H1 (cell line): ENCODE measurements around the gene OLFML2B. TPM values are rescaled to one million over a fixed set of nuclear protein-coding genes. Genes with fewer than 3 reads are reported as not detected.
"Not testable (repeated sequence)": the region's sequence is repeated elsewhere in the genome, so short reads cannot be mapped to it uniquely, and the experiment has no call there.

Experiments
- CTCF ChIA-PET: fragments of 300-600 bp; sonication (Branson Sonifier 250); formaldehyde crosslinking; loops from one replicate; lab custom pipeline; 2021; ENCODE audit not compliant: partially characterized antibody; lab: Charles Lee
- POLR2A ChIA-PET: fragments of 300-600 bp; sonication (Branson Sonifier 250); formaldehyde crosslinking; loops from one replicate; lab custom pipeline; 2021; ENCODE audit warnings: inconsistent platforms; ENCODE audit not compliant: partially characterized antibody; lab: Charles Lee
- DNase-seq, 2 experiments: peaks; one replicate each; pipeline versions ENCODE4 v3.0.0 to v3.0.0-alpha.2; 2010 to 2022; ENCODE audit warnings: low spot score in 2 of 2, low read depth in 1 of 2, mixed read lengths in 1 of 2
- FAIRE-seq: peaks from 2 replicates; lab custom pipeline; 2011; peaks lifted over from hg19 to GRCh38; lab: Jason Lieb, UNC
- H2AFZ ChIP-seq: 2 replicates; pipeline ENCODE4 v1.8.1; 2012; ENCODE audit warnings: low read length, inconsistent platforms
- H2AK5ac ChIP-seq: 2 replicates; pipeline ENCODE4 v1.6.1; 2013; ENCODE audit warnings: low read depth, low read length
- H2BK120ac ChIP-seq: replicated peaks from 2 replicates; pipeline ENCODE3; 2013; ENCODE audit warnings: low read depth, low read length, inconsistent platforms
- H2BK12ac ChIP-seq: 2 replicates; pipeline ENCODE4 v1.6.1; 2013; ENCODE audit warnings: low read depth, low read length
- H2BK15ac ChIP-seq: 2 replicates; pipeline ENCODE4 v1.6.1; 2013; ENCODE audit warnings: low read length
- H2BK20ac ChIP-seq: 2 replicates; pipeline ENCODE4 v1.6.1; 2013; ENCODE audit warnings: low read length
- H2BK5ac ChIP-seq: 2 replicates; pipeline ENCODE4 v1.6.1; 2013; ENCODE audit warnings: low read depth, low read length
- H3K14ac ChIP-seq: 2 replicates; pipeline ENCODE4 v1.6.1; 2013; ENCODE audit warnings: inconsistent platforms; ENCODE audit not compliant: insufficient read length
- H3K18ac ChIP-seq: 2 replicates; pipeline ENCODE4 v1.6.1; 2013; ENCODE audit warnings: low read length; ENCODE audit errors: extremely low read depth
- H3K23ac ChIP-seq: 2 replicates; pipeline ENCODE4 v1.6.1; 2013; ENCODE audit warnings: inconsistent platforms; ENCODE audit not compliant: insufficient read length
- H3K23me2 ChIP-seq: 2 replicates; pipeline ENCODE4 v1.6.1; 2013; ENCODE audit warnings: low read depth, low read length
- H3K27ac ChIP-seq: 2 replicates; pipeline ENCODE4 v1.6.1; 2011; ENCODE audit warnings: low read depth, low read length, inconsistent platforms
- H3K27me3 ChIP-seq, 4 experiments: replicated peaks in 1 of 4; 1 replicate in 1 of 4; 2 replicates in 3 of 4; pipeline versions ENCODE4 v1.6.1 to v1.8.1; 2011 to 2013; ENCODE audit warnings: low read length in 3 of 4, mild to moderate bottlenecking in 3 of 4, inconsistent platforms in 2 of 4, mixed read lengths in 2 of 4, moderate library complexity in 1 of 4; ENCODE audit not compliant: control insufficient read depth in 3 of 4, insufficient read depth in 3 of 4; ENCODE audit errors: extremely low read depth in 1 of 4
- H3K36me3 ChIP-seq, 4 experiments: 2 replicates each; pipeline versions ENCODE4 v1.6.1 to v1.8.1; 2011 to 2013; ENCODE audit warnings: mild to moderate bottlenecking in 4 of 4, low read length in 3 of 4, moderate library complexity in 2 of 4, control low read depth in 1 of 4, inconsistent platforms in 1 of 4; ENCODE audit not compliant: insufficient read depth in 4 of 4, control insufficient read depth in 2 of 4
- H3K4ac ChIP-seq: replicated peaks from 2 replicates; pipeline ENCODE3; 2013; ENCODE audit warnings: low read length, low read depth, mixed read lengths, inconsistent platforms; ENCODE audit not compliant: insufficient read length
- H3K4me1 ChIP-seq, 4 experiments: replicated peaks in 1 of 4; 1 replicate in 1 of 4; 2 replicates in 3 of 4; pipeline versions ENCODE4 v1.6.1 to v1.8.1; 2011 to 2013; ENCODE audit warnings: low read length in 3 of 4, inconsistent platforms in 2 of 4, mixed read lengths in 1 of 4; ENCODE audit not compliant: insufficient read depth in 4 of 4, control insufficient read depth in 3 of 4
- H3K4me2 ChIP-seq, 2 experiments: 2 replicates each; pipeline versions ENCODE4 v1.6.1 to v1.8.1; 2011 to 2013; ENCODE audit warnings: low read depth in 2 of 2, low read length in 2 of 2, control low read depth in 1 of 2, inconsistent platforms in 1 of 2, mild to moderate bottlenecking in 1 of 2; ENCODE audit not compliant: insufficient read depth in 1 of 2
- H3K4me3 ChIP-seq, 4 experiments: fragments of 200-600, 300-600 bp in 1 of 4; sonication (generic), shearing (Covaris generic), sonication (Bioruptor Twin) in 1 of 4; 2 replicates each; pipeline versions ENCODE4 v1.5.1 to v1.8.1; 2011 to 2016; ENCODE audit warnings: low read length in 4 of 4, low read depth in 3 of 4, control low read depth in 2 of 4, inconsistent platforms in 2 of 4, mild to moderate bottlenecking in 2 of 4, mixed read lengths in 1 of 4, moderate library complexity in 1 of 4; ENCODE audit not compliant: insufficient read depth in 2 of 4; ENCODE audit errors: extremely low read depth in 1 of 4
- H3K56ac ChIP-seq: replicated peaks from 2 replicates; pipeline ENCODE3; 2013; ENCODE audit warnings: low read depth, mild to moderate bottlenecking, mixed read lengths, low read length, inconsistent platforms; ENCODE audit not compliant: insufficient read length
- H3K79me1 ChIP-seq: 2 replicates; pipeline ENCODE4 v1.6.1; 2013; ENCODE audit warnings: low read depth, low read length, control low read depth
- H3K79me2 ChIP-seq, 2 experiments: 2 replicates each; pipeline versions ENCODE4 v1.6.1 to v1.8.1; 2012 to 2013; ENCODE audit warnings: low read length in 2 of 2, mild to moderate bottlenecking in 2 of 2, inconsistent platforms in 1 of 2; ENCODE audit not compliant: insufficient read depth in 2 of 2, control insufficient read depth in 1 of 2
- H3K9ac ChIP-seq, 4 experiments: replicated peaks in 1 of 4; 1 replicate in 1 of 4; 2 replicates in 3 of 4; pipeline versions ENCODE4 v1.6.1 to v1.8.1; 2011 to 2013; ENCODE audit warnings: low read depth in 3 of 4, low read length in 3 of 4, control low read depth in 2 of 4, mild to moderate bottlenecking in 2 of 4, moderate library complexity in 2 of 4, inconsistent platforms in 1 of 4; ENCODE audit errors: extremely low read depth in 1 of 4
- H3K9me3 ChIP-seq, 2 experiments: 2 replicates each; pipeline versions ENCODE4 v1.6.1 to v1.8.1; 2012 to 2013; ENCODE audit warnings: mild to moderate bottlenecking in 2 of 2, moderate library complexity in 2 of 2, control low read depth in 1 of 2, inconsistent platforms in 1 of 2, low read depth in 1 of 2, low read length in 1 of 2, mixed read lengths in 1 of 2; ENCODE audit not compliant: insufficient read depth in 2 of 2
- H4K20me1 ChIP-seq, 2 experiments: replicated peaks in 1 of 2; 2 replicates each; pipeline versions ENCODE3 to v1.8.1; 2011 to 2013; ENCODE audit warnings: inconsistent platforms in 2 of 2, low read length in 2 of 2, mild to moderate bottlenecking in 1 of 2; ENCODE audit not compliant: insufficient read depth in 2 of 2, control insufficient read depth in 1 of 2
- H4K5ac ChIP-seq: 2 replicates; pipeline ENCODE4 v1.6.1; 2013; ENCODE audit warnings: low read length, low read depth, mixed read lengths, inconsistent platforms; ENCODE audit not compliant: insufficient read length
- H4K8ac ChIP-seq: 2 replicates; pipeline ENCODE4 v1.8.0; 2013; ENCODE audit warnings: mild to moderate bottlenecking, moderate library complexity, low read length, inconsistent platforms; ENCODE audit not compliant: insufficient read depth; ENCODE audit errors: extremely low read depth
- H4K91ac ChIP-seq: replicated peaks from 2 replicates; pipeline ENCODE3; 2013; ENCODE audit warnings: low read length, mixed read lengths, inconsistent platforms; ENCODE audit not compliant: insufficient read length
- WGBS, 2 experiments: shearing (Covaris generic) in 1 of 2; methylation state at CpG; one replicate each; pipeline versions ENCODE4 v1.1.6 to v1.1.7; 2013 to 2015; ENCODE audit warnings: low lambda C conversion rate in 2 of 2, mixed read lengths in 2 of 2, inconsistent platforms in 1 of 2, low coverage in 1 of 2, missing lambda C conversion rate in 1 of 2; ENCODE audit not compliant: insufficient replicate concordance in 2 of 2, insufficient coverage in 1 of 2, insufficient read length in 1 of 2; ENCODE audit errors: extremely low coverage in 1 of 2, missing lambda C conversion rate in 1 of 2; 5-methylcytosine and 5-hydroxymethylcytosine counted together
- polyA plus RNA-seq, 7 experiments: library from polyadenylated mRNA; depleted of rRNA in 3 of 7; stranded (reverse) in 5 of 7; unstranded in 2 of 7; fragments of >200 nt in 5 of 7; fragments of 200-250 nt in 2 of 7; gene quantifications; 1 replicate in 5 of 7; 2 replicates in 1 of 7; 4 replicates in 1 of 7; pipeline versions ENCODE4 v1.2.1 to v1.2.3, GENCODE V29; 2011 to 2013; ENCODE audit warnings: missing spikeins in 2 of 7, mixed read lengths in 2 of 7
- total RNA-seq: library from RNA; stranded (reverse); fragmentation: NEBNext Ultra II Directional; extraction: Animal tissue kit (Norgen Biotek cat#: 25700); gene quantifications from 2 replicates; pipeline ENCODE4 v1.2.1, GENCODE V29; 2021

Gene OLFML2B
- total and polyA plus RNA-seq, 2 of the 8 experiments (the other 6 are each of a cell fraction or from before 2014, with no cell fraction given), result 6.5 to 10.4 TPM

DNA sequence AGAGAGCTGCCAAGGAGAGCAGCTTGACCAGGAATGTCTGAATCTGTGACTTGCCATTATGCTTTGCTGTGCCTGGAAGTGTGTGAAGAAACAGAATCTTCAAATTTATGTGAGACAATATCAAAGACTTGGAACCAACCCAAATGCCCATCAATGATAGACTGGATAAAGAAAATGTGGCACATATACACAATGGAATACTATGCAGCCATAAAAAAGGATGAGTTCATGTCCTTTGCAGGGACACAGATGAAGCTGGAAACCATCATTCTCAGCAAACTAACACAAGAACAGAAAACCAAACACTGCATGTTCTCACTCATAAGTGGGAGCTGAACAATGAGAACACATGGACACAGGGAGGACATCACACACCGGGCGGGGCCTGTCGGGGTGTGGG, 30.3 kb upstream of the OLFML2B start:
- H3K56ac ChIP-seq, H3K79me2 ChIP-seq, H3K9ac ChIP-seq, H2BK12ac ChIP-seq, H4K5ac ChIP-seq, POLR2A ChIA-PET, H3K27ac ChIP-seq, H3K4me3 ChIP-seq, H3K9me3 ChIP-seq, H3K79me1 ChIP-seq, H2BK120ac ChIP-seq, H4K8ac ChIP-seq, H3K4ac ChIP-seq, H3K23me2 ChIP-seq, H3K14ac ChIP-seq, DNase-seq, H3K27me3 ChIP-seq, H4K20me1 ChIP-seq, CTCF ChIA-PET, H4K91ac ChIP-seq, H2BK5ac ChIP-seq, H2AK5ac ChIP-seq, FAIRE-seq, H3K23ac ChIP-seq, H3K4me2 ChIP-seq, H3K4me1 ChIP-seq, H2AFZ ChIP-seq, H2BK20ac ChIP-seq, H3K18ac ChIP-seq, H3K36me3 ChIP-seq, H2BK15ac ChIP-seq: not testable (repeated sequence)
- WGBS, 2 experiments, result 83% methylated on average over 3 of the region's 3 CpGs; no CpG with 5 or more reads in 1 of the 2 experiments
